NT2/D1 (cell line): Measurements from ENCODE around the gene VRTN.

ENCODE experiments used
- DNase-seq: peaks from one replicate; pipeline ENCODE4 v3.0.0-alpha.2; 2011; ENCODE audit warnings: low read depth, low spot score
- H3K27me3 ChIP-seq: 2 replicates; pipeline ENCODE4 v1.6.0; 2011; ENCODE audit warnings: mild to moderate bottlenecking; ENCODE audit not compliant: insufficient read length, insufficient read depth
- H3K36me3 ChIP-seq: 2 replicates; pipeline ENCODE4 v1.6.1; 2011; ENCODE audit warnings: mild to moderate bottlenecking, low read length, mixed read lengths; ENCODE audit not compliant: insufficient read depth, insufficient read length
- H3K4me1 ChIP-seq: 2 replicates; pipeline ENCODE4 v1.5.1; 2011; ENCODE audit not compliant: insufficient read depth, insufficient read length
- H3K4me3 ChIP-seq: 2 replicates; pipeline ENCODE4 v1.5.1; 2011; ENCODE audit warnings: low read depth; ENCODE audit not compliant: insufficient read length
- H3K9ac ChIP-seq: 2 replicates; pipeline ENCODE4 v1.6.0; 2011; ENCODE audit warnings: low read depth; ENCODE audit not compliant: insufficient read length
- H3K9me3 ChIP-seq: 2 replicates; pipeline ENCODE4 v1.5.1; 2011; ENCODE audit warnings: mild to moderate bottlenecking, low read length; ENCODE audit not compliant: insufficient read depth
- SUZ12 ChIP-seq: IDR thresholded peaks from 2 replicates; pipeline ENCODE4 v1.6.1; 2011; ENCODE audit not compliant: insufficient read length, insufficient read depth; ENCODE audit errors: extremely low read depth
- YY1 ChIP-seq: IDR thresholded peaks from 2 replicates; pipeline ENCODE4 v1.6.1; 2011; ENCODE audit not compliant: insufficient read length, insufficient read depth
- ZNF274 ChIP-seq: IDR thresholded peaks from 2 replicates; pipeline ENCODE4 v1.6.1; 2011; ENCODE audit warnings: mild to moderate bottlenecking, low read depth, low read length

VRTN gene

GRCh38 chr14:74400919-74401503 is 52.7 kb downstream of the VRTN start:
- Histone ChIP-seq H3K27me3 (no peaks in the 10 kb centered on the region), H3K4me1 (peaks cover 20% of the 10 kb centered on the region), H3K36me3 (no peaks in the 10 kb centered on the region), H3K9me3 (no peaks in the 10 kb centered on the region), H3K4me3 (no peak overlapping the region), H3K9ac (no peak overlapping the region)
- TF ChIP-seq ZNF274, result no peak
- TF ChIP-seq YY1, result no peak
- no peak for TF ChIP-seq SUZ12
- no peak for DNase-seq

- Histone ChIP-seq H3K9ac (peak overlapping the region; percentile 68), H3K4me3 (peak overlapping the region; percentile 16), H3K9me3 (no peaks in the 10 kb centered on the region), H3K27me3 (no peaks in the 10 kb centered on the region), H3K36me3 (no peaks in the 10 kb centered on the region), H3K4me1 (peaks cover 20% of the 10 kb centered on the region)
- no peak for TF ChIP-seq SUZ12
- TF ChIP-seq YY1, result no peak
- no peak for TF ChIP-seq ZNF274
- DNase-seq, result no peak
Measured at GRCh38 chr14:74401504-74402241, 53.4 kb downstream of the VRTN start.

DNA sequence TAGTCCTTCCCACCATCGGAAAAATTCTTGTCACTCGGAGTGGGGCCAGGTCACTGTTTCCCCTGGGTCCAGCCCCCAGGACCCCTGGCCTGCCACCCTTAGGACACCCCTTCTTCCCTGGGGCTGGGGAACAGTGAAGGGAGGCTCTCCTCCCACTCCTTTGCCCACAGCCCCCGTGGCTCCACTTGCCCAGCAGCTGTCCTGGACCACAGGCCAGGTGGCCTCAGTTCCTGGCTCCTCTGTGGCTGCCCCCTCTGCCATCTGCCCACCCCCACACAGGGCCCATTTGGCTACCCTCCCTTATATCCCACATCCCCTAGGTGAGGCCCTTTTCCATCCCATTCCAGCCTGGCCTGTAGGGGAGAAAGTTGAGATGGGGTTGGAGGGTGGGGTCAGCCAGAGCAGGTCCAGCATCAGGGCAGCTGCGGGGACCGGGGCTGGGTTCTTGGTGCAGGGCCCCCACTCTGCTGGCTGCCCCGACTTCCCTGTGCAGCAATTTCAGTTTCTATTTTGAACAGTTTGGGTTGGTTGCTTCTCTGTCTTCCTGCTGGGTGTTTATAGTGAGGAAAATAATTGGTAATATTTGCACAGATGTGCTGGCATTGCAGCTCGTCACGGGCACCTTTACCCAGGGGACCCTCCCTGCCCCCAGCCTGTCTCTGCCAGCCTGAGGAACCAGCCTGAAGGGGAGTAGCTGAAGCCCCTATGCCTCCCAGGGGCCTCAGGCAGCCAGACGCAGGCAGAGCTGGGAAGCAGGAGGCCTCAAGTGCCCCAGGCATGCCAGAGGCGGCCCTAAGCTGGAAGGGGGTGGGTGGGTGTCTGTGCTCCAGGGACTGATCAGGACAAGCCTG is 54.4 kb downstream of the VRTN start:
- peak overlapping the region; percentile 68 for H3K9ac ChIP-seq
- no peak for DNase-seq
- no peaks in the 10 kb centered on the region for H3K27me3 ChIP-seq
- TF ChIP-seq YY1 (no peak), SUZ12 (no peak), ZNF274 (no peak)
- H3K9me3 ChIP-seq, result no peaks in the 10 kb centered on the region
- no peaks in the 10 kb centered on the region for H3K36me3 ChIP-seq
- H3K4me3 ChIP-seq, result peak overlapping the region; percentile 1
- H3K4me1 ChIP-seq, result peaks cover 20% of the 10 kb centered on the region

DNA sequence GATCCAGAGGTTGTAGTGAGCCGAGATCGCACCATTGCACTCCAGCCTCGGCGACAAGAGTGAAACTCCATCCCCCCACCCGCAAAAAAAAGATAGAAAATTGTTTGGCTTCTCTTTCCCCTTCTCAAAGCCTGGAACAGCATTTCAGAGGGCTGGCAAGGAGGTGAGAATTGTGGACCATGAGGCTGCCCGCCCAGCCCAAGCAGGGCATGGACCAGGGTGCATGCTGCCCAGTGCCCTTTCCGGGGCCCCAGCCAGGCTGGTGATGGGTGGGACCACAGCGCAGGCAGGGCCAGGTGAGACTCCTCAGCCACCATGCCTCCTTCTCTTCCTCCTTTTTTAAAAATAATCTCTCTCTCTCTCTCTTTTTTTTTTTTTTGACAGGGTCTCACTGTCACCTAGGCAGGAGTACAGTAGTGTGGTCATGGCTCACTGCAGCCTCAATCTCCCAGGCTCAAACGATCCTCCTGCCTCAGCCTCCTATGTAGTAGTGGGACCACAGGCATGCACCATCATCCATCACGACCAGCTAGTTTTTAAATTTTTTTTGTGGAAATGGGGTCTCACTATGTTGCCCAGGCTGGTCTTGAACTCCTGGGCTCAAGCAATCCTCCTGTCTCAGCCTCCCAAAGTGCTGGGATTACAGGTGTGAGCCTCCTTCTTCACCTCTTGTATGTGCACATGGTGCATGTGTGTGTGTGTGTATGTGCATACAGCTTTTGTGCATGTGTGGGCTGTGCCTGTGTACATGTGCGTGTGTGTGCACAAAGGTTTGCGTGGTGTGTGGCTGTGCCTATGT is 55.5 kb downstream of the VRTN start:
- Histone ChIP-seq H3K9me3 (no peaks in the 10 kb centered on the region), H3K36me3 (no peaks in the 10 kb centered on the region), H3K4me3 (no peak overlapping the region), H3K9ac (no peak overlapping the region), H3K4me1 (peaks cover 20% of the 10 kb centered on the region), H3K27me3 (no peaks in the 10 kb centered on the region)
- DNase-seq, result no peak
- TF ChIP-seq ZNF274, result no peak
- TF ChIP-seq SUZ12, result no peak
- TF ChIP-seq YY1, result no peak

DNA sequence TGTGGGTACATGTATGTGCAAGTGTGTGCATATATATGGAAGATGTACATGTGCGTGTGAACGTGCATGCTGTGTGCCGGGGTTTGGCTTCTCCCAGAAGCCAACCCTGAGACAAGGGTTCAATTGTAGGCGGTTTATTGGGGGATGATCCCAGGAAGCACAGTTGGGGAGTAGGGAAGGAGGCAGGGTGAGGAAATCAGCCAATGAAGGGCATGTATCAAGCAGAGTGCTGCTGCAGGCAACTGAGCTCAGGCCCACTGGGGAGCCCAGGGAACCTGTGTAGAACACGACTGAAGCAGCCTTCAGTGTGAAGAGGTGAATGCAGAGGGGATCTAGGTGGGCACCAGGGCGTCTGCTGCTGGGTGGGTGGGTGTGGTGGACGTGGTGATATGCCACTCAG is 56.2 kb downstream of the VRTN start:
- no peak overlapping the region for H3K4me3 ChIP-seq
- no peak for TF ChIP-seq ZNF274
- no peak for TF ChIP-seq YY1
- no peak for TF ChIP-seq SUZ12
- no peaks in the 10 kb centered on the region for H3K27me3 ChIP-seq
- H3K9ac ChIP-seq, result no peak overlapping the region
- H3K9me3 ChIP-seq, result no peaks in the 10 kb centered on the region
- DNase-seq, result no peak
- no peaks in the 10 kb centered on the region for H3K36me3 ChIP-seq
- peaks cover 20% of the 10 kb centered on the region for H3K4me1 ChIP-seq

- Histone ChIP-seq H3K27me3 (no peaks in the 10 kb centered on the region), H3K9me3 (no peaks in the 10 kb centered on the region), H3K9ac (no peak overlapping the region), H3K4me1 (peaks cover 14% of the 10 kb centered on the region), H3K36me3 (no peaks in the 10 kb centered on the region), H3K4me3 (no peak overlapping the region)
- TF ChIP-seq ZNF274, result no peak
- TF ChIP-seq SUZ12, result no peak
- TF ChIP-seq YY1, result no peak
- DNase-seq, result no peak
Measured at GRCh38 chr14:74405663-74406062, 57.4 kb downstream of the VRTN start.
